ENCODE measurements around the gene SMIM15. TPM values are rescaled to one million over a fixed set of nuclear protein-coding genes. Genes with fewer than 3 reads are reported as not detected.

Gene SMIM15
- total and polyA plus RNA-seq, 2 donors (not counting 1 experiment from before 2014, with no cell fraction given), result 5.7 to 29.8 TPM

DNA sequence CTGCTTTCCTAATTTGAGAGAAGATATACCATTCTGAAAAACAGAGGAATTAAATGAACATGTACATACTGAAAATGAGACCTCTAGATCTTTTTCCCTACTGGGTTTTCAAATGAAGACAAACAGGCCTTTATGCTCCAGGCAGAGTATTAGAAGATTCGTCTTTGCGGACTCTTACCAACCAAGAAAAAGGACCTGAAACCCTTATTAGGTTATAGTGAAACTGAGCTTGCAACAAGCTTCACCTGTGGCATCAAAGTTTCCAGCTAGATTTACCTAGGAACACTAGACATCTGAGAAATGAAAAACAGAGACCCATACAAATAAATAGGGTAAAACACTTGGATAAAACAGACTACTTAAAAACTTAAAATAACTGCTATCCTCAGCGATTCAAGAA lies 46.3 kb downstream of the SMIM15 start:
- H3K27me3 Mint-ChIP-seq, result no peaks in the 10 kb centered on the region
- intact Hi-C loops (cut with micrococcal nuclease), result no loop called here
- Histone ChIP-seq H3K4me3 (ENCODE audit: control extremely low read depth in 1 of 5, extremely low read depth in 1 of 5, insufficient read depth in 1 of 5, low read depth in 2 of 5, low read length in 4 of 5) (no peak overlapping the region), H2AFZ (ENCODE audit: insufficient read depth, low read depth, low read length, poor library complexity, severe bottlenecking) (no peak overlapping the region), H3K27me3 (replicated peaks in 1 of 4; ENCODE audit: control extremely low read depth in 1 of 4, control insufficient read depth in 3 of 4, insufficient read depth in 4 of 4, low read length in 3 of 4) (no peaks in the 10 kb centered on the region), H3K9ac (ENCODE audit: low read length) (no peak overlapping the region), H3K36me3 (replicated peaks in 1 of 2; ENCODE audit: control extremely low read depth in 1 of 2, control insufficient read depth in 1 of 2, extremely low read depth in 1 of 2, insufficient read depth in 2 of 2, low read length in 1 of 2) (no peaks in the 10 kb centered on the region), H3K27ac (ENCODE audit: low read length in 2 of 2) (no peak overlapping the region), H3K4me2 (replicated peaks; ENCODE audit: low read depth, low read length, poor library complexity, severe bottlenecking) (no peak overlapping the region), H3K9me3 (ENCODE audit: control extremely low read depth in 1 of 3, control insufficient read depth in 2 of 3, insufficient read depth in 1 of 3, low read length in 2 of 3) (peaks cover 0 to 6% (median 4%) of the 10 kb centered on the region in 3 donors), H3K4me1 (ENCODE audit: control insufficient read depth in 2 of 2, insufficient read depth in 2 of 2, low read length in 2 of 2) (no peaks in the 10 kb centered on the region), H4K20me1 (ENCODE audit: control insufficient read depth, insufficient read depth, low read length, poor library complexity, severe bottlenecking) (no peaks in the 10 kb centered on the region), H3K79me2 (ENCODE audit: control insufficient read depth, insufficient read depth, low read length) (peaks cover 3% of the 10 kb centered on the region)
- POLR2A ChIA-PET, result no interaction called here
- TF ChIP-seq EZH2 (IDR thresholded peaks at IDR 0.05; ENCODE audit: borderline replicate concordance, insufficient read depth, low read depth, low read length, poor library complexity, severe bottlenecking), result no peak
- TF ChIP-seq, protein P1, sequence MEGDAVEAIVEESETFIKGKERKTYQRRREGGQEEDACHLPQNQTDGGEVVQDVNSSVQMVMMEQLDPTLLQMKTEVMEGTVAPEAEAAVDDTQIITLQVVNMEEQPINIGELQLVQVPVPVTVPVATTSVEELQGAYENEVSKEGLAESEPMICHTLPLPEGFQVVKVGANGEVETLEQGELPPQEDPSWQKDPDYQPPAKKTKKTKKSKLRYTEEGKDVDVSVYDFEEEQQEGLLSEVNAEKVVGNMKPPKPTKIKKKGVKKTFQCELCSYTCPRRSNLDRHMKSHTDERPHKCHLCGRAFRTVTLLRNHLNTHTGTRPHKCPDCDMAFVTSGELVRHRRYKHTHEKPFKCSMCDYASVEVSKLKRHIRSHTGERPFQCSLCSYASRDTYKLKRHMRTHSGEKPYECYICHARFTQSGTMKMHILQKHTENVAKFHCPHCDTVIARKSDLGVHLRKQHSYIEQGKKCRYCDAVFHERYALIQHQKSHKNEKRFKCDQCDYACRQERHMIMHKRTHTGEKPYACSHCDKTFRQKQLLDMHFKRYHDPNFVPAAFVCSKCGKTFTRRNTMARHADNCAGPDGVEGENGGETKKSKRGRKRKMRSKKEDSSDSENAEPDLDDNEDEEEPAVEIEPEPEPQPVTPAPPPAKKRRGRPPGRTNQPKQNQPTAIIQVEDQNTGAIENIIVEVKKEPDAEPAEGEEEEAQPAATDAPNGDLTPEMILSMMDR (IDR thresholded peaks at IDR 0.05), result no peak
- no CpG with 5 or more reads among the region's 3 CpGs for WGBS (ENCODE audit: insufficient coverage)
- CTCF ChIA-PET, result no interaction called here
- peaks cover 4% of the 10 kb centered on the region for H3K4me1 Mint-ChIP-seq
- no peak for ATAC-seq (ENCODE audit: low read depth)
- no peaks in the 10 kb centered on the region for H3K9me3 Mint-ChIP-seq (ENCODE audit: insufficient read depth)
- H3K4me3 Mint-ChIP-seq, result no peak overlapping the region
- no peak for DNase-seq
- no peak overlapping the region for H3K27ac Mint-ChIP-seq

- Histone ChIP-seq H3K27ac (ENCODE audit: low read length in 2 of 2) (no peak overlapping the region), H3K4me2 (replicated peaks; ENCODE audit: low read depth, low read length, poor library complexity, severe bottlenecking) (no peak overlapping the region), H3K4me3 (ENCODE audit: control extremely low read depth in 1 of 5, extremely low read depth in 1 of 5, insufficient read depth in 1 of 5, low read depth in 2 of 5, low read length in 4 of 5) (no peak overlapping the region), H3K4me1 (ENCODE audit: control insufficient read depth in 2 of 2, insufficient read depth in 2 of 2, low read length in 2 of 2) (no peaks in the 10 kb centered on the region), H3K27me3 (replicated peaks in 1 of 4; ENCODE audit: control extremely low read depth in 1 of 4, control insufficient read depth in 3 of 4, insufficient read depth in 4 of 4, low read length in 3 of 4) (no peaks in the 10 kb centered on the region), H3K9ac (ENCODE audit: low read length) (no peak overlapping the region), H3K79me2 (ENCODE audit: control insufficient read depth, insufficient read depth, low read length) (peaks cover 3% of the 10 kb centered on the region), H3K9me3 (ENCODE audit: control extremely low read depth in 1 of 3, control insufficient read depth in 2 of 3, insufficient read depth in 1 of 3, low read length in 2 of 3) (peaks cover 0 to 6% (median 4%) of the 10 kb centered on the region in 3 donors), H2AFZ (ENCODE audit: insufficient read depth, low read depth, low read length, poor library complexity, severe bottlenecking) (no peak overlapping the region), H4K20me1 (ENCODE audit: control insufficient read depth, insufficient read depth, low read length, poor library complexity, severe bottlenecking) (no peaks in the 10 kb centered on the region), H3K36me3 (replicated peaks in 1 of 2; ENCODE audit: control extremely low read depth in 1 of 2, control insufficient read depth in 1 of 2, extremely low read depth in 1 of 2, insufficient read depth in 2 of 2, low read length in 1 of 2) (no peaks in the 10 kb centered on the region)
- ATAC-seq (ENCODE audit: low read depth) (no peak), DNase-seq (no peak)
- WGBS (ENCODE audit: insufficient coverage), result 100% methylated on average over 1 of the region's 1 CpG
- POLR2A ChIA-PET, result no interaction called here
- peaks cover 4% of the 10 kb centered on the region for H3K4me1 Mint-ChIP-seq
- TF ChIP-seq, protein P1 (IDR thresholded peaks at IDR 0.05), result no peak
- no peak for TF ChIP-seq EZH2 (IDR thresholded peaks at IDR 0.05; ENCODE audit: borderline replicate concordance, insufficient read depth, low read depth, low read length, poor library complexity, severe bottlenecking)
- no peaks in the 10 kb centered on the region for H3K27me3 Mint-ChIP-seq
- intact Hi-C loops (cut with micrococcal nuclease), result no loop called here
- H3K27ac Mint-ChIP-seq, result no peak overlapping the region
- CTCF ChIA-PET, result no interaction called here
- no peaks in the 10 kb centered on the region for H3K9me3 Mint-ChIP-seq (ENCODE audit: insufficient read depth)
- H3K4me3 Mint-ChIP-seq, result no peak overlapping the region
These were observed 47.8 kb downstream of the SMIM15 start for GRCh38 chr5:61114441-61114840.

Other genes starting within 250 kb of the SMIM15 start
- gene ERCC8, start 217.4 kb downstream of the SMIM15 start, total RNA-seq, result 8.3 and 9.2 TPM in 2 replicates
- gene ERCC8, start 217.4 kb downstream of the SMIM15 start, polyA plus RNA-seq, result 5.2 and 6.8 TPM in 2 replicates
- gene NDUFAF2, start 217.3 kb downstream of the SMIM15 start, total RNA-seq, result 9.7 and 10.7 TPM in 2 replicates
- 6.3 and 7.3 TPM in 2 replicates for gene NDUFAF2, start 217.3 kb downstream of the SMIM15 start, polyA plus RNA-seq
- gene ZSWIM6, start 169.8 kb upstream of the SMIM15 start, total RNA-seq, result 15.9 and 16.4 TPM in 2 replicates
- 7.3 and 7.9 TPM in 2 replicates for gene ZSWIM6, start 169.8 kb upstream of the SMIM15 start, polyA plus RNA-seq

Data from B cell (primary cell).